Esophagus squamous epithelium (tissue), 5 donors: ENCODE results near the gene INSRR. TPM values are rescaled to one million over a fixed set of nuclear protein-coding genes. Genes with fewer than 3 reads are reported as not detected.

Source experiments
- DNase-seq: peaks from one replicate; lab custom pipeline; 2025; lab: John Stamatoyannopoulos, UW
- H3K27ac ChIP-seq, 4 donors: fragments of 200-600 bp; sonication (generic); one replicate each; pipeline ENCODE4 v1.5.1; 2016 to 2019; ENCODE audit warnings: mild to moderate bottlenecking in 1 of 4
- H3K27me3 ChIP-seq, 4 donors: fragments of 200-600 bp; sonication (generic); 1 replicate in 3 of 4; 2 replicates in 1 of 4; pipeline versions ENCODE4 v1.5.1 to v1.6.0; 2017 to 2021; ENCODE audit warnings: antibody characterized with exemption in 1 of 4
- H3K36me3 ChIP-seq, 3 donors: fragments of 200-600 bp; sonication (generic); one replicate each; pipeline ENCODE4 v1.5.1; 2016 to 2019
- H3K4me1 ChIP-seq, 3 donors: fragments of 200-600 bp; sonication (generic); one replicate each; pipeline ENCODE4 v1.5.1; 2017 to 2019
- H3K4me3 ChIP-seq, 4 donors: fragments of 200-600 bp; sonication (generic); 1 replicate in 3 of 4; 2 replicates in 1 of 4; pipeline ENCODE4 v1.5.1; 2016 to 2019; ENCODE audit warnings: mild to moderate bottlenecking in 2 of 4, moderate library complexity in 1 of 4
- H3K9me3 ChIP-seq, 3 donors: fragments of 200-600 bp; sonication (generic); one replicate each; pipeline ENCODE4 v1.5.1; 2016 to 2019
- POLR2A ChIP-seq, 4 donors: fragments of 450-650 bp; IDR thresholded peaks; one replicate each; pipeline ENCODE4 v1.6.1; 2017; ENCODE audit warnings: antibody characterized with exemption in 4 of 4, mild to moderate bottlenecking in 4 of 4, moderate library complexity in 3 of 4
- WGBS, 2 donors: methylation state at CpG; one replicate each; pipeline ENCODE4 v1.1.5; 2018; 5-methylcytosine and 5-hydroxymethylcytosine counted together
- intact Hi-C: fragments of 100-400 bp; cut with DNase I; formaldehyde crosslinking; loops from one replicate; pipeline ENCODE4 v1.15.0; 2022
- total RNA-seq, 4 donors: library from RNA; depleted of rRNA; stranded (reverse); fragments of >200 nt; gene quantifications; one replicate each; pipeline ENCODE4 v1.1.0, GENCODE V29; 2016
- TF ChIP-seq, protein P1 (sequence below), 6 experiments: fragments of 450-650 bp in 4 of 6; fragments of 200-600 bp in 2 of 6; sonication (generic) in 2 of 6; IDR thresholded peaks; one replicate each; pipeline ENCODE4 v1.5.1; 2016 to 2019; ENCODE audit warnings: antibody characterized with exemption in 6 of 6, mild to moderate bottlenecking in 4 of 6, moderate library complexity in 4 of 6
- donor health status: DM: yes; HTN: yes; CAD: no.

The INSRR gene
- total RNA-seq, 4 donors from 2014 or later: not detected

DNA sequence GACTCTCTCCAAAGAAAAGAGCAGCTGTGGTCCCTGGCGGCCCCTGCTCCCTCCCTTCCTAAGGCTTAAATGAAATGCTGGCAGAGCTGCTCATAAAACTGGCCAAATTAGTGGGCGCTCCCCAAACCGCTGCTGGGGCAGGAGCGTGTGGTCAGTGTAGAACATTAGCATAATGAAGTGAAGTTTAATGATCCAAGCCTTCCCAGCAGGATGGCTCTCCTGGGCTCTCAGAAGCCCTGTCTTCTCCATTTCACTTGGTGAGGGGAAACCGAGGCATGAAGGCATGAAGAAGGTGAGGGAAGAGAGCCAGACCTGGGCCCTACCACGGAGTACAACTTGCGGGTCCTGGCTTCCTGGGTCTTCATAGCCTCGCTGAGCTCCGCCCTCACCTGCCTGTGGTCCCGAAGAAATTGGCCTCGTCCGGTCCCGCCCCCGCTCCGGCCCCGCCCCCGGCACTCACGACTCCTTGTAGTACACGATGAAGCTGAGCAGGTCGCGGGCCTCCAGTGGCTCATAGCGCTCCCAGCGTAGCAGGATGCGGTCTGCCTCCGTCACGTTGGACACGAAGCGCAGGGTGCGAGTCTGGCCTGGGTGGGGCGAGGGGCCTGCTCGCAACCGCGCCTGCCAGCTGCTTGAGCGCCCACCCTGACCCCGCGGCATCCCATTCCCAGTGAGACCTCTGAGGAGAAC is 10.3 kb downstream of the INSRR start:
- Histone ChIP-seq H3K4me3 (no peak overlapping the region), H3K36me3 (no peaks in the 10 kb centered on the region), H3K27me3 (peaks cover 0 to 92% (median 10%) of the 10 kb centered on the region in 4 donors), H3K9me3 (no peaks in the 10 kb centered on the region), H3K4me1 (peaks cover 0 to 34% (median 6%) of the 10 kb centered on the region in 3 donors), H3K27ac (no peak overlapping the region)
- TF ChIP-seq POLR2A (IDR thresholded peaks at IDR 0.05): no peak
- TF ChIP-seq, protein P1, sequence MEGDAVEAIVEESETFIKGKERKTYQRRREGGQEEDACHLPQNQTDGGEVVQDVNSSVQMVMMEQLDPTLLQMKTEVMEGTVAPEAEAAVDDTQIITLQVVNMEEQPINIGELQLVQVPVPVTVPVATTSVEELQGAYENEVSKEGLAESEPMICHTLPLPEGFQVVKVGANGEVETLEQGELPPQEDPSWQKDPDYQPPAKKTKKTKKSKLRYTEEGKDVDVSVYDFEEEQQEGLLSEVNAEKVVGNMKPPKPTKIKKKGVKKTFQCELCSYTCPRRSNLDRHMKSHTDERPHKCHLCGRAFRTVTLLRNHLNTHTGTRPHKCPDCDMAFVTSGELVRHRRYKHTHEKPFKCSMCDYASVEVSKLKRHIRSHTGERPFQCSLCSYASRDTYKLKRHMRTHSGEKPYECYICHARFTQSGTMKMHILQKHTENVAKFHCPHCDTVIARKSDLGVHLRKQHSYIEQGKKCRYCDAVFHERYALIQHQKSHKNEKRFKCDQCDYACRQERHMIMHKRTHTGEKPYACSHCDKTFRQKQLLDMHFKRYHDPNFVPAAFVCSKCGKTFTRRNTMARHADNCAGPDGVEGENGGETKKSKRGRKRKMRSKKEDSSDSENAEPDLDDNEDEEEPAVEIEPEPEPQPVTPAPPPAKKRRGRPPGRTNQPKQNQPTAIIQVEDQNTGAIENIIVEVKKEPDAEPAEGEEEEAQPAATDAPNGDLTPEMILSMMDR (IDR thresholded peaks at IDR 0.05): no peak
- WGBS, 2 donors: 16 to 47% methylated on average over 4 to 7 of the region's 36 CpGs
- intact Hi-C loops: no loop called here
- no peak for DNase-seq

DNA sequence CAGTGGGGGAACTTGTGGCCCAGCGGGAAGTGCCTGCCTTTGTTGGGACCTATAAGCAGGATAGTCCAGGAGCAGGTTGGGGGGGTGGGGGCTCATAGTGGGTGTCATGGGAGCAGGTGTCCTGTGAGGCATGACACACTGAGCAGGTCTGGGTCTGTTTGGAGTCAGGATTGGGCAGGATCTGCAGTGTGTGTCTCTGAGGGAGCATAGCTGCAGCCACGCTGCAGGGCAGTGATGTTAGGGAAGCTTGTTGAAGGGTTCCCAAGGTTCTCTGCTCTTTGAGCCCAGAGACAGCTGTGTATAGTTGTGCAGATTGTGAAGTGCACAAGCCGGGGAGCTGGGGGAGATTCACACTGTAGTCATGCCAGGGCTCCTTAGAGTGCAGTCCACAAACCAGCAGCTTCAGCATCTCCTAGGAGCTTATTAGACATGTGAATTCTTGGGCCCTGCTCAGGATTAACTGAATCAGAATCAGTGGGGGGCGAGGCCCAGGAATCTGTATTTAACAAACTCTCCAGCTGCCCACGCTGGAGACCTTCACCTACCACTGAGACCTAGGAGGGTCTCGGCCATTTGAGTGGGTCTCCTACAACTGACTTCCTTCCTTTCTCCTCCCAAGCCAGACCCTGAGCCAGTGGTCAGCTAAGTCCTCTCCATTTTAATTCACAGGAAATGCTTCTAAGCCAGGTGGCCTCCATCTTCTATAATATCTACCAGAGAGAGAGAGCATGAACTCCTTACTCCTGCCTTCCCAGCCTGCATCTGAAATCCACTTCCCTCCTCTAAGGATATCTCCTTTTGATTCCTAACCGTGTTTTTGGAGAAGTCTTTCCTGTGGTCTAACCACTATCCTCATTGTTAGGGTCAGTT is 11.1 kb downstream of the INSRR start:
- TF ChIP-seq, protein P1 (IDR thresholded peaks at IDR 0.05): no peak
- TF ChIP-seq POLR2A (IDR thresholded peaks at IDR 0.05): no peak
- WGBS, 2 donors: 63 to 76% methylated on average over 5 to 6 of the region's 7 CpGs
- H3K27me3 ChIP-seq: peaks cover 0 to 97% (median 11%) of the 10 kb centered on the region in 4 donors
- H3K27ac ChIP-seq: no peak overlapping the region
- H3K36me3 ChIP-seq: no peaks in the 10 kb centered on the region
- peaks cover 0 to 34% (median 6%) of the 10 kb centered on the region in 3 donors for H3K4me1 ChIP-seq
- intact Hi-C loops: no loop called here
- DNase-seq: no peak
- H3K4me3 ChIP-seq: no peak overlapping the region
- H3K9me3 ChIP-seq: no peaks in the 10 kb centered on the region

DNA sequence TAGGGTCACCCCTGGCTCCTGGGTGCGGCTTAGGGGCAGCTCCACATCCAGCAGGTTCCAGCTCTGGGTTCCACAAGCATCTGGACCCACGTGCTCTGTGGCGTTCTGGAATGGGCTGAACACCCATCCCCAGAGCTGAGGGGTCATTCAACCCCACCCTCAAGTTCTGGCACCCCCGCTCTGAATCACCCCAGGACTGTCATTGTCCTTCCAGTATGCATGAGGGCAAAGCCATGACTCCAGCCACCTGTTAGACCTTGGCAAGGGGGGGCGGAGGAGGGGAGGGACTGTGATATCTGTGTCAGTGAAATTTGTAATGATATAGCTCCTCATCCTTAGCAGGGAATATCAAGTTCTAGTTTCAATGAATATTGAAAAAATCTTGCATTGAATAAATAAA is 12.3 kb downstream of the INSRR start:
- TF ChIP-seq, protein P1 (IDR thresholded peaks at IDR 0.05): no peak
- no peak for TF ChIP-seq POLR2A (IDR thresholded peaks at IDR 0.05)
- intact Hi-C loops: no loop called here
- 75% methylated on average over 3 of the region's 5 CpGs; no CpG with 5 or more reads in 1 of the 2 donors for WGBS, 2 donors
- no peak overlapping the region for H3K4me3 ChIP-seq
- H3K27me3 ChIP-seq: peaks cover 0 to 98% (median 11%) of the 10 kb centered on the region in 4 donors
- H3K9me3 ChIP-seq: no peaks in the 10 kb centered on the region
- DNase-seq: no peak
- H3K27ac ChIP-seq: no peak overlapping the region
- no peaks in the 10 kb centered on the region for H3K36me3 ChIP-seq
- H3K4me1 ChIP-seq: peaks cover 0 to 24% (median 6%) of the 10 kb centered on the region in 3 donors

DNA sequence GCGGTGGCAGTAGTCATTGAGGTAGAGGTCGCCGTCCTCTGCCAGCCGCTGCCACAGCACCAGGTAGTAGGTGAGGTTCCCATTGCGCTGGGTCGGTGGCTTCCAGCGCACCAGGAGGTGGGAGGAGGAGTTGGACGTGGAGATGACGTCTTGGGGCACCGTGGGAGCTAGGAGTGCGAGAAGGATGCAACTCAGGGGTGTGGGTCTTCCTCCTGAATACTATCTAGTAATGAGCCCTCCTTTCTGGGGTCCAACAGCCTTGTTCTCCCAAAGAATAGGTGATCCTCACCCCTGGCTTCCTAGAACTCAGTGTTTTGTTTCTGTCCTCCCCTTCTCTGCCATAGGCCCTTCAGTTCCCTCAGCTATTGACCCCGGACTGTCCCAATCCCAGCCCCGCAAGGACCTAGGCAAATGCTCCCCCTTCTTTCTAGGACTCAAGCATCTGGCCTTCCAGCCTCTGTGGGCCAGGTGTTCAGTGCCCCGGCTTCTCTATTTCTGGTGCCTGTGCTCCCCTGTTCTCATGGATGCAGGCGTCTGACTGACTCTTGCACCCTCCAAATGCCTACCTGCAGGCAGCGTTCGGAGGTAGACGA is 12.9 kb downstream of the INSRR start:
- H3K4me3 ChIP-seq: no peak overlapping the region
- intact Hi-C loops: no loop called here
- H3K27ac ChIP-seq: no peak overlapping the region
- peaks cover 0 to 98% (median 11%) of the 10 kb centered on the region in 4 donors for H3K27me3 ChIP-seq
- no peak for DNase-seq
- 70 to 86% methylated on average over 5 to 6 of the region's 18 CpGs for WGBS, 2 donors
- H3K4me1 ChIP-seq: peaks cover 0 to 24% (median 6%) of the 10 kb centered on the region in 3 donors
- no peaks in the 10 kb centered on the region for H3K36me3 ChIP-seq
- TF ChIP-seq, protein P1 (IDR thresholded peaks at IDR 0.05): no peak
- TF ChIP-seq POLR2A (IDR thresholded peaks at IDR 0.05): no peak
- no peaks in the 10 kb centered on the region for H3K9me3 ChIP-seq
